COLO829 (cell line): ENCODE measurements around the gene PSME4.
"Not testable (repeated sequence)": the region's sequence is repeated elsewhere in the genome, so short reads cannot be mapped to it uniquely, and the experiment has no call there.

Source experiments
- DNase-seq: peaks from one replicate; pipeline ENCODE4 v3.0.0; 2012; ENCODE audit warnings: low spot score

PSME4 gene

GRCh38 chr2:53964987-53965687, 5.7 kb downstream of the PSME4 start:
- DNase-seq = no peak

DNA sequence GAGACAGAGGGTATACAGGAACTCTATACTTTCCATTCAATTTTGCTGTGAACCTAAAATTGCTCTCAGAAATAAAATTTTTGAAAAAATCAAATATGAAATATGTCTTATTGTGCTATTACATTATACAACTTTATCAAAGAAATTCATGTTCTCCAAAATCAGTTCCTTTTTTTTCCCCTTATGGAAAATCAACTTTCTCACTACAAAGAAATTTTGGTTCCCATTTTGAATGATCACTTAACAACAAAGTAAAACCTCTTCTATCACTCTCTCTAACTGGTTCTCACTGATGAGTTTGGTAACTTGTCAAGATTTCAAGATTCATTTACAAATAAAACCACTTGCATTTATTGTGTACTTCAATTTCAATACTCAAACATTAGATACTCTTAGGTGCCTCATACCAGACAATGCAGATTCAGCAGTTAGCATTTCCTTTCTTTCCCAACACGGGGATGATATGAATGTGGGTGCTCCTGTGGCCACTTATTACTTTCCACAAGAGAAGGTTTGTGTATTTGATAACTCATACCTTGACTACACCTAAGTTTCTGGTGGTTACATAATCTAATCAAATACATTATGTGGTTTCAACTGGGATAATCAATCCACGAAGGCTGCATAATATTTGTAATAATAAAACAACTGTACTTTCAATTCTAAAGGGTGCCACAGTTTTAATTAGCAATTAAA, 6.4 kb downstream of the PSME4 start:
- DNase-seq = no peak

- not testable (repeated sequence) for DNase-seq
Observed at GRCh38 chr2:53961478-53962216, 9.1 kb downstream of the PSME4 start.

DNA sequence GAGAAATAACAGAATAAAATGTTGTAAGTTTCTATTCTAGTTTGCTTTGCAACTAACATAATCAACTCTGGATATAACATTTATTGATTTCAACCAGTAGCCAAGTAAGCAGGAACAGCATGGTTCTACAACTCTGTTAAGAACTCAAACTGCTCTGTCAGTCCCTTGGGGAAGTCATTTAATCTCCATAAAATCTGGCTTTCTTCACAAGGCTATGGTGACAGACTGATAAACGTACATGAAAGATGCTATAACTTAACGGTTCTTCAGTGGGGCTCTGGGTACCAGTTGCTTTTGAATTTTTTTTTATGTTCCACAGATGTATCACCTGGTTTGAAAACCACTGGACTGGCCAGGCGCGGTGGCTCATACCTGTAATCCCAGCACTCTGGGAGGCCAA, 10.3 kb downstream of the PSME4 start:
- no peak for DNase-seq

- no peak for DNase-seq
Observed at GRCh38 chr2:53958443-53958842, 12.3 kb downstream of the PSME4 start.

DNA sequence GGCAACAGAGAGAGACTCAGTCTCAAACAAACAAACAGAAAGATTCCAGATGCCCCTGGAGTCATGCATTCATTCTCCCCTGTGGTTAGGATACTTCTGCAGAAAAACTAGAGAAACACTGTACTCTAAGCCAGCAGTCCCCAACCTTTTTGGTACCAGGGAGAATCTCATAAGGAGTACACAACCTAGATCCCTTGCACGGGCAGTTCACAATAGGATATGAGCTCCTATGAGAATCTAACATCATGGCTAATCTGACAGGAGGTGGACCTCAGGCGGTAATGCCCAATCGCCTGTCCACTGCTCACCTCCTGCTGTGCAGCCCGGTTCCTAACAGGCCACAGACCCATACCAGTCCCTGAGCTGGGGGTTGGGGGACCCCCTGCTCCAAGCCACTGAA, 18.3 kb downstream of the PSME4 start:
- DNase-seq = no peak

- DNase-seq = peak; percentile 4
Observed at GRCh38 chr2:53949457-53949856, 21.3 kb downstream of the PSME4 start.

DNA sequence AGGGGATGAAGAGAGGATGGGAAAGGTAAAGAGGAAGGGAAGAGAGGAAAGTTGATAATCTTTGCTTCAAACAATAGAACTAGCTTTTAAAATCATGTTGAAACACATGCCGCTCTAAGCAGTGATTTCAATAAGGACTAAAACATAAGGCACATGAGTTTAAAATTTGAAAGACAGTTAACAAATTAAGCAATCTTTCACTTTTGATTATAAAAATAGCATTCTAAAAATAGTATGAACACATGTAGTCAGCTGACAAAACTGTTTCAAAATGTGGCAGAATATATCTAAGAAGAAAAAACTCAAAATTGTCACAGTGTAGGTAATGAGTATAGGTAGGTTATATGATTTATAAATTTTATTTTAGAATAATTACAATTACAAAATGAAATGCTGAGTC, 25.3 kb downstream of the PSME4 start:
- no peak for DNase-seq

GRCh38 chr2:53944542-53944941, 26.3 kb downstream of the PSME4 start:
- DNase-seq = no peak

DNA sequence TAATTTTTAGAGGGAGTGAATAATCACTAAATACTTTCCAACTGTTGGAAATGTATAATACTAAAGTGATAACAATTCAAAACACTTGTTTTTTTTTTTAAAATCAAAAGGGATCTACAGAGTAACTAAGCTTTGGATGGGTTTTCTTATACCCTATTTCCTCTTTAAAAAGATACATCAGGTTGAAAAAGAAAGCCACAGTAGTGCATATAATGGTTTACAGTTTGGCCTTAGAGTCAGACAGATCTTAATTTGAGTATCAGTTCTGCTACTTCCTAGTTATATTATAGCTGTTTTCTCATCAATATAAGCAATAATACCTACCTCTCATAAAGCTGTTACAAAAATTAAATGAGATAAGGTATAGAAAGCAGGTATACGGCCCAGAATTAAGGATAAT, 28.5 kb downstream of the PSME4 start:
- DNase-seq = no peak

DNA sequence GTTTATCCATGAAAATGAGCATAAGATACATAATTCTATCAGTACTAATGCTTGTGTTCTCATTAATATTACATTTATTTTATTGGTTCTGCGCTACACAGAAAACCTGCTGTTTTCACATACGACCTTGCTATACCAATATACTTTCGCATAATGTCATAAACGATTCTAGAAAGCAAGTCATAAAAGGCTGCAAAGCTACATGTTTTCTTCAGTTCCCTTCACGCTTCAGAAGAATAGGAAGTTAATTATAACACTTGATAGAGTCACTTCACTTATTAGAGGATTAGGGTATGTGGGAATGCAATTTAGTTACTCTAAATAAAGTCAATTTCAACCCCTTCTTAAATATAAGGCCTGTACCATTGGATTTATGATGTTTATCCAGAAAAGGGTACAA, 29.0 kb downstream of the PSME4 start:
- DNase-seq = no peak

GRCh38 chr2:53939656-53940055, 31.1 kb downstream of the PSME4 start:
- DNase-seq = no peak

GRCh38 chr2:53938904-53939303, 31.9 kb downstream of the PSME4 start:
- no peak for DNase-seq

GRCh38 chr2:53933329-53933728, 37.5 kb downstream of the PSME4 start:
- DNase-seq = no peak

DNA sequence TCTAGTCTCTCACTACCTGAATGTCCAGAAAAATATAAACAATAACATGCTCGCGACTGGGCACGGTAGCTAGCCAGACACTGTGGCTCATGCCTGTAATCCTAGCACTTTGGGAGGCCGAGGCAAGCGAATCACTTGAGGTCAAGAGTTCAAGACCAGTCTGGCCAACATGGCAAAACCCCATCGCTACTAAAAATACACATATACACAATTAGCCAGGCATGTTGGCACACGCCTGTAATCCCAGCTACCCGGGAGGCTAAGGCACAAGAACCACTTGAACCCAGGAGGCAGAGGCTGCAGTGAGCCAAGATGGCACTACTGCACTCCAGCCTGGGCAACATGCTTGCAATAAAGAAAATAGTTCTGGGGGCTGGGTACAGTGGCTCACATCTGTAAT, 44.5 kb downstream of the PSME4 start:
- not testable (repeated sequence) for DNase-seq

DNA sequence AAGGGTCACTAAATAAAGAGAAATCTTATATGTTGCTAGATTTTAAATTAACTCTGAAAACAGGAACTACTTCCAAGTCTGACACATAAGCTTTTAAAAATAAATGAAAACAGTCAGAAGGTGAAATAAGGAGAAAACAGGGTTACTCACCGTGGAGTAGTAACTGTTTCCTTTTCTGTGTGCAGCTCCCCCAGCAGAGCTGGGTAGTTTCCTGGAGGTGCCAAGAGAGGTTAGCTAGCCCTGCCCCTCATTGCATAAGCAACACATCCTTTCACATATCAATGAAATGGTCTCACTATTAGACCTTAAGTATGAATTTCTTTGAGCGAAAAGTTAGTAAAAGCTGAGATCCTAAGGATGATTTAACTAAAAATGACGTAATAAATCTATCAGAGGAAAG, 57.1 kb downstream of the PSME4 start:
- no peak for DNase-seq

DNA sequence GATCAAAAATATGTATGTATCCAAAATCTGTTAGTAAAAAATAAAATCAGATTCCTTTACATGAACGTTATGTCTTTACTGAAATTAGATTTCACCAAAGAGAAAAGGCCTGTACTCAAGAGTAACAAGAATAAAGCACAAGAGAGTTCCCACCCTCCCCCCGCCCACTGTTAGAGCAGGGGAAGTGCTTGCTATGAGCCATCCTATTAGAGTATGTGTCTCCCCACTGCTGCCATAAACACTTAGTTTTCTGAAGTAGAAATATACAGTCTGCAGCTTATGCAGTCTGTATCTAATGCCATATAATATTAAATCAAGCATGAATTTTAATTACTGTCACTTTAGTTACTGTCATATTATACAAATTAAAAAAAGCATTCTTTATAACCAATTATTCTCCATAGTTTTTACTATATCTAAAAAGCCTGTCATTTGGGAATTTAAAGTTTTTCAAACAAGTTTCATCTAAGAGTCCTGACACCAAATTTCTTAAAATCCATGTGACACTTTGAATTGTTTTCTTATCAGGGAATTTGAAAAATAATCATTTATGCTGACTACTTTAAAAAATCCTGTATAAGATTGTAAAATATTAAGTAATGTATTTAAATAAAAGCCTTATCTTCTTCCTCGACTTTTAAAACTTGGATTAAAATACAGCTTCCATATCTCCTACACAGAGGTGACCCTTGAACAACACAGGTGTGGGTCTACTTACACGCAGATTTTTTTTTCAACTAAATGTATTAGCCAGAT, 59.2 kb downstream of the PSME4 start:
- no peak for DNase-seq

- no peak for DNase-seq
Observed at GRCh38 chr2:53907582-53907981, 63.2 kb downstream of the PSME4 start.

DNA sequence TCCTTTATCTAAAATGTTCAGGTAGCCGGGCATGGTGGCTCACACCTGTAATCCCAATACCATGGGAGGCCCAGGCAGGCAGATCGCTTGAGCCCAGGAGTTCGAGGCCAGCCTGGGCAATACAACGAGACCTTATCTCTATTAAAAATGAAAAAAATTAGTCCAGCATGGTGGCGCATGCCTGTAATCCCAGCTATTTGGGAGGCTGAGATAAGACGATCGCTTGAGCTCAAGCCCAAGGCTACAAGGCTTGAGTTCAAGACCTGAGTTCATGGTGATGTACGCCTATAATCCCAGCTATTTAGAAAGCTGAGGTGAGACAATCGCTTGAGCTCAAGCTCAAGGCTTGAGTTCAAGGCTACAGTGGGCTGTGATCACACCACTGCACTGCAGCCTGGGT, 65.4 kb downstream of the PSME4 start:
- no peak for DNase-seq

DNA sequence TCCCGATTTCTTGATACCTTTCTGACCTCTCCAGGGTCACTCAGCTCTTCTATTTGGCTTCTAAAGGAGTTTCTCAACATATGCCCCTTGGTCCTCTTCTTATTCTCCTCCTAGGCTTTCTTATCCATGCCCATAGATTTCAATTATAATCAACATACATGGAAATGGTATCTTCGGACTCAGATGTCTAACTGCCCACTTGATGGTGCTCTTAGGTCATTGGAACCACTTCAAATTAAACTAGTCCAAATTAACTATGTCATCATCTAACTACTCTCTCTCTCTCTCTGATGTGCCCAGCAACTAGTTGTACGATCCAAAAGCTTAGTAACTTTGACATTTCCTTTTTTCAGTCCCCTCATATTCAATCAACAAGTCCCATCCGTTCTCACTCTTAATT, 67.8 kb downstream of the PSME4 start:
- no peak for DNase-seq

GRCh38 chr2:53901192-53901591, 69.6 kb downstream of the PSME4 start:
- DNase-seq = no peak

- DNase-seq = no peak
Observed at GRCh38 chr2:53896864-53897263, 73.9 kb downstream of the PSME4 start.
